GM18520 (cell line): ENCODE results near the gene MMP17.

Source experiments
- ATAC-seq: cut with Tn5 transposase; IDR thresholded peaks from one replicate; pipeline ENCODE4 v1.9.1; 2021; ENCODE audit not compliant: unreplicated experiment

Gene MMP17

GRCh38 chr12:131847456-131847855, 19.3 kb downstream of the MMP17 start:
- no peak for ATAC-seq

- ATAC-seq = no peak
These were observed 20.6 kb downstream of the MMP17 start for GRCh38 chr12:131848753-131849152.

- no peak for ATAC-seq
These were observed 21.7 kb downstream of the MMP17 start for GRCh38 chr12:131849700-131850553.

GRCh38 chr12:131850856-131851559, 22.8 kb downstream of the MMP17 start:
- ATAC-seq = no peak

GRCh38 chr12:131851741-131852550, 23.8 kb downstream of the MMP17 start:
- ATAC-seq = no peak

GRCh38 chr12:131852551-131853299, 24.5 kb downstream of the MMP17 start:
- no peak for ATAC-seq

GRCh38 chr12:131853832-131854797, 25.9 kb downstream of the MMP17 start:
- ATAC-seq = no peak

- no peak for ATAC-seq
These were observed 26.8 kb downstream of the MMP17 start for GRCh38 chr12:131854861-131855476.

GRCh38 chr12:131855521-131856142, 27.4 kb downstream of the MMP17 start:
- no peak for ATAC-seq

GRCh38 chr12:131856366-131857097, 28.3 kb downstream of the MMP17 start:
- ATAC-seq = no peak

- no peak for ATAC-seq
These were observed 30.0 kb downstream of the MMP17 start for GRCh38 chr12:131857908-131858850.

GRCh38 chr12:131860472-131861260, 32.5 kb downstream of the MMP17 start:
- ATAC-seq = no peak

GRCh38 chr12:131861261-131862083, 33.3 kb downstream of the MMP17 start:
- no peak for ATAC-seq

- ATAC-seq = no peak
These were observed 33.9 kb downstream of the MMP17 start for GRCh38 chr12:131862084-131862441.

- ATAC-seq = no peak
These were observed 34.4 kb downstream of the MMP17 start for GRCh38 chr12:131862600-131862993.
